ENCODE measurements around the gene PTPRR. TPM values are rescaled to one million over a fixed set of nuclear protein-coding genes. Genes with fewer than 3 reads are reported as not detected.

Gene PTPRR
- total RNA-seq, 1 donor from 2014 or later: 1.4 TPM

DNA sequence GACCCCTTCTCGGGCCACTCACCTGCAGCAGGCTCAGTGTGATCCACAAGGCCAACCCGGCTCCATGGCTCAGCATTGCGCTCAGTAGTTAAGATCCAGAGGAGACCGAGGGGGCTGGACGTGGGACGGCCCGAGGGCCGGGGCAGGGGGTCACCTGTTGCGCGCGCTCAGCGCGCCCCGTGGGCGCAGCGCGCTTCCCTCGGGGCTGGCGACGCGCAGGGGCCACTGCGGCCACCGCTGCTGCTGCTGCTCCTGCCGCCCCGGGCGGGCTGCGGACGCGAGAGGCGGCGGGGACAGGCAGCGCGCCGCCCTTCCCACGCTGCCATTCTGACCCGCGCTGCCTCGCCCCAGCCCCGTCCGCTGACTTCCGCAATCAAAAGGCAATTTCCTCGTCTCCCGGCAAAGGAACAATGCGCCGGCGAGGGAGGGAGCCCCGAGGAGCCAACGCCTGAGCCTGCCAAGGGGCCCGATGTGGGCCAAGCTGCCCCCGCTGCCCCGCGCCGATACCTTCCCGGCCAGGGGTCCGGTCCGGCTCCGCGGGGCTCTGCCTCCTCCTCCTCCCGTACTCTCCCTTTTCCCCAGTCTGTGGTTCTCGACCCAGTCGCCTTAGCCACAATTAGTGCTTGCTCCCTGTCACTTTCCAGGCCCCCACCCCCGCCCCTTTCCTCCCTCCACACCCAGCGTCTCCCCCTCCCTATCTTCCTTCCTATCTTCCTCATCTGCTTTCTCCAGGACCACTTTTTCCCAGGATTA lies 310.6 kb downstream of the PTPRR start:
- no peaks in the 10 kb centered on the region for H3K9me3 ChIP-seq
- H3K27ac ChIP-seq: peak overlapping the region; percentile 76
- H3K27me3 ChIP-seq (ENCODE audit: low read depth): peaks cover 10% of the 10 kb centered on the region
- intact Hi-C loops (cut with DNase I): no loop called here
- peak; percentile 85 to 89 for ATAC-seq
- peaks cover 7% of the 10 kb centered on the region for H3K4me1 ChIP-seq
- TF ChIP-seq, protein P1, sequence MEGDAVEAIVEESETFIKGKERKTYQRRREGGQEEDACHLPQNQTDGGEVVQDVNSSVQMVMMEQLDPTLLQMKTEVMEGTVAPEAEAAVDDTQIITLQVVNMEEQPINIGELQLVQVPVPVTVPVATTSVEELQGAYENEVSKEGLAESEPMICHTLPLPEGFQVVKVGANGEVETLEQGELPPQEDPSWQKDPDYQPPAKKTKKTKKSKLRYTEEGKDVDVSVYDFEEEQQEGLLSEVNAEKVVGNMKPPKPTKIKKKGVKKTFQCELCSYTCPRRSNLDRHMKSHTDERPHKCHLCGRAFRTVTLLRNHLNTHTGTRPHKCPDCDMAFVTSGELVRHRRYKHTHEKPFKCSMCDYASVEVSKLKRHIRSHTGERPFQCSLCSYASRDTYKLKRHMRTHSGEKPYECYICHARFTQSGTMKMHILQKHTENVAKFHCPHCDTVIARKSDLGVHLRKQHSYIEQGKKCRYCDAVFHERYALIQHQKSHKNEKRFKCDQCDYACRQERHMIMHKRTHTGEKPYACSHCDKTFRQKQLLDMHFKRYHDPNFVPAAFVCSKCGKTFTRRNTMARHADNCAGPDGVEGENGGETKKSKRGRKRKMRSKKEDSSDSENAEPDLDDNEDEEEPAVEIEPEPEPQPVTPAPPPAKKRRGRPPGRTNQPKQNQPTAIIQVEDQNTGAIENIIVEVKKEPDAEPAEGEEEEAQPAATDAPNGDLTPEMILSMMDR (IDR thresholded peaks at IDR 0.05): no peak
- DNase-seq: peak; percentile 66
- H3K36me3 ChIP-seq: no peaks in the 10 kb centered on the region
- H3K4me3 ChIP-seq: peak overlapping the region; percentile 57

DNA sequence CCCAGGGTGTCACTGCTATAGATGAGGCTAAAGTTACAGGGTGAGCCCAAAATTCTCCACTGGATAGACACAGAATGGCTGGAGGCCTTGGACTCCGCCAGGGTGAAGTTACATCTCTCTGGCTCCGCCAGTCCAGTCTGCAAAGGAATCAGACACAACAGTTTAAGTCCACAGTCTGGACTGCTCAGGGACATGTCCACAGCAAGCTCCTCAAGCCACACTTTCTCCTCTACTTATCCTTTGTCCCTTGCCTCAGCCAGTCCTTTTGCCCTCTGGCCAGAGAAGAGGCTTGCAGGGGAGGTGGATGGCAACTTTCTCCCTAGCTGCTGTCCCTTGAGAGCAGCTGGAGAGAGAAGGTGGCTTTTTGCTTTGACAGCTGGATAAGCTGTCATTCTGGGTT lies 311.3 kb downstream of the PTPRR start:
- ATAC-seq (peak in 1 of 2 donors; percentile 7), DNase-seq (no peak)
- H3K4me3 ChIP-seq: peak overlapping the region; percentile 57
- H3K4me1 ChIP-seq: peaks cover 7% of the 10 kb centered on the region
- TF ChIP-seq, protein P1 (IDR thresholded peaks at IDR 0.05): no peak
- no peaks in the 10 kb centered on the region for H3K9me3 ChIP-seq
- intact Hi-C loops (cut with DNase I): no loop called here
- peak overlapping the region; percentile 76 for H3K27ac ChIP-seq
- peaks cover 10% of the 10 kb centered on the region for H3K27me3 ChIP-seq (ENCODE audit: low read depth)
- no peaks in the 10 kb centered on the region for H3K36me3 ChIP-seq

DNA sequence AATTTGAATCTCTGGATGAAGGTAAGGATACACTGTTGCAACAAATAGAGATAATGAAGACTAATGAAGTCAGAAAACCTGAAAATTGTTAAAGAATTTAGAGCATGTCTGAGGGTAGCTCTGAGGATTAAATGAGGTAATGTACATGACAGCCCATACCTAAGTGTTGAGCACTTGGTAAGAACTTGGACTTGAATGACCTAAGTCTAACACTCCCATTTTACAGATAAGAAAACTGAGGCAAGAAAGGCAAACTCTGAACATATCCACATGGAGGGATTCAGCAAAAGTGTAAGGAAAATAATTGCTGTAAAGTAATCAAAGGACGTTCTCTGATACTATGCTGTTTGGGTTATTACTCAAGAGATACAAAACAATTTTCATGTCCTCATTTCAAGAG lies 312.4 kb downstream of the PTPRR start:
- TF ChIP-seq, protein P1 (IDR thresholded peaks at IDR 0.05): no peak
- DNase-seq (no peak), ATAC-seq (no peak)
- peaks cover 7% of the 10 kb centered on the region for H3K4me1 ChIP-seq
- peak overlapping the region; percentile 57 for H3K4me3 ChIP-seq
- H3K27ac ChIP-seq: peak overlapping the region; percentile 76
- no peaks in the 10 kb centered on the region for H3K9me3 ChIP-seq
- intact Hi-C loops (cut with DNase I): no loop called here
- H3K27me3 ChIP-seq (ENCODE audit: low read depth): peaks cover 10% of the 10 kb centered on the region
- no peaks in the 10 kb centered on the region for H3K36me3 ChIP-seq

DNA sequence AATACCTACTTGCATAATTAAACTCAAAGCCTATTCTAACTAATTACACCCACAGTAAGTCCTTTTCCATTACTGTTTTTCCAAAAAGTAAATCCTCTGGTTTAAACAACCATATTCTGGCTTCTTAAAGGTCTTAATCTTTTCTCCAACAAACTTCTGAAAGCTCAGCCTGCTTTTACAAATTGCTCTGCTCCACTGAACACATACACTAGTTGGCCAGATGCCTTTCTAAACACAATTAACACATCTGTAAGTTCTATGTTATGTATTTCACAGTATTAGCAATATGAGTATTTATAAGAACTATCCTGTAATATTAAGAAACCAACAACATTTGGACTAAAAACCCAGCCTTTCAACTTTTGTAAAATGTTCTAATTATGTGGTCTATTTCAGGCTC lies 313.4 kb downstream of the PTPRR start:
- no peaks in the 10 kb centered on the region for H3K9me3 ChIP-seq

DNA sequence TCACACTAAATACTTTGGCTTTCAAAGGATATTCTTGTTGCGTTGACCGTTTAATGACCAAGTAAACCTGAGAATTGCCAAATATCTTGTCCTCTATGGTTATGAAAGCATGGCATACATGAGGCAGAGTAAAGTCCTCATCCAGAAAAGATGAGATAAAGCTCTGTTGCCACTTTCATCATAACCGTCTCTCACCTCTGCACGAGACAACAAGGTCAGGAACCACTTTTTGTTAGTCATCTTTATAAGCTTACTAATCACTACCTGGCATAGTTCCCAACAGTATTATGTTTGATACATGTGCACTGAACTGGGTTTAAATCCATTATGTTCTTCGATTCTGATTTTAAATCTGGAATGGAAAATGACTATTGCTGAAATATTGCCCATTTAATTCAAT lies 314.6 kb downstream of the PTPRR start:
- Histone ChIP-seq H3K36me3 (no peaks in the 10 kb centered on the region), H3K27me3 (ENCODE audit: low read depth) (peaks cover 15% of the 10 kb centered on the region)
- intact Hi-C loops (cut with DNase I): no loop called here

More for the DNA sequence above, 313.4 kb downstream of the PTPRR start:
- intact Hi-C loops (cut with DNase I): no loop called here
- DNase-seq (no peak), ATAC-seq (no peak)
- peak overlapping the region; percentile 57 for H3K4me3 ChIP-seq
- H3K27ac ChIP-seq: peak overlapping the region; percentile 76
- TF ChIP-seq, protein P1 (IDR thresholded peaks at IDR 0.05): no peak
- no peaks in the 10 kb centered on the region for H3K36me3 ChIP-seq
- H3K27me3 ChIP-seq (ENCODE audit: low read depth): peaks cover 15% of the 10 kb centered on the region
- peaks cover 7% of the 10 kb centered on the region for H3K4me1 ChIP-seq

More for the DNA sequence above, 314.6 kb downstream of the PTPRR start:
- H3K9me3 ChIP-seq: no peaks in the 10 kb centered on the region
- H3K4me1 ChIP-seq: peaks cover 7% of the 10 kb centered on the region
- H3K4me3 ChIP-seq: peak overlapping the region; percentile 57
- DNase-seq (no peak), ATAC-seq (no peak)
- peak overlapping the region; percentile 76 for H3K27ac ChIP-seq
- TF ChIP-seq, protein P1 (IDR thresholded peaks at IDR 0.05): no peak
